ENCODE results near the gene QRICH1. TPM values are rescaled to one million over a fixed set of nuclear protein-coding genes. Genes with fewer than 3 reads are reported as not detected.

The QRICH1 gene
- total and polyA plus RNA-seq, 2 of the 13 experiments (the other 11 are each of a cell fraction or from before 2014, with no cell fraction given), result 52.6 to 102 TPM

- TF ChIP-seq HNF1B (CRISPR knock-in tag; IDR thresholded peaks at IDR 0.05) (peak; percentile 70), ZNF138 (CRISPR knock-in tag; IDR thresholded peaks at IDR 0.05; ENCODE audit: low read depth) (peak; percentile 66; the same call in 1 of the 2 replicates), IRF9 (CRISPR knock-in tag; IDR thresholded peaks at IDR 0.05; ENCODE audit: borderline replicate concordance) (peak; percentile 77; the same call in 1 of the 2 replicates), NFE2L2 (IDR thresholded peaks at IDR 0.05; ENCODE audit: low read length) (no peak), KAT8 (CRISPR knock-in tag; IDR thresholded peaks at IDR 0.05) (peak; percentile 79), SCMH1 (CRISPR knock-in tag; IDR thresholded peaks at IDR 0.05; ENCODE audit: borderline replicate concordance) (no peak), RBM22 (optimal IDR thresholded peaks at IDR 0.05; ENCODE audit: low read length) (no peak), GABPA (IDR thresholded peaks at IDR 0.05; ENCODE audit: low read depth, low read length) (no peak; the same call in 1 of the 2 replicates), GABPA (CRISPR knock-in tag; IDR thresholded peaks at IDR 0.05; ENCODE audit: low read depth) (peak; percentile 61), HHEX (CRISPR knock-in tag; IDR thresholded peaks at IDR 0.05) (no peak), CSRNP1 (CRISPR knock-in tag; IDR thresholded peaks at IDR 0.05) (no peak), HOXD1 (CRISPR knock-in tag; IDR thresholded peaks at IDR 0.05) (0 out of 2 replicates have a peak, but pooled peaks have one; percentile 51), ATAD3A (CRISPR knock-in tag; IDR thresholded peaks at IDR 0.05) (no peak), MTF2 (CRISPR knock-in tag; IDR thresholded peaks at IDR 0.05; ENCODE audit: borderline replicate concordance) (no peak), ZSCAN29 (CRISPR knock-in tag; conservative IDR thresholded peaks at IDR 0.05) (no peak), FOXJ3 (CRISPR knock-in tag; IDR thresholded peaks at IDR 0.05; ENCODE audit: borderline replicate concordance) (peak; percentile 70; the same call in 1 of the 2 replicates), REL (CRISPR knock-in tag; conservative IDR thresholded peaks at IDR 0.05) (0 out of 2 replicates have a peak, but pooled peaks have one; percentile 52), YEATS2 (CRISPR knock-in tag; IDR thresholded peaks at IDR 0.05; ENCODE audit: borderline replicate concordance) (peak; percentile 80), RAD21 (CRISPR knock-in tag; IDR thresholded peaks at IDR 0.05) (no peak; the same call in none of the 2 replicates), U2AF2 (IDR thresholded peaks at IDR 0.05; ENCODE audit: low read depth, low read length) (peak; percentile 100), FOXP1 (IDR thresholded peaks at IDR 0.05) (peak; percentile 53; the same call in 1 of the 2 replicates), FOXP1 (CRISPR knock-in tag; IDR thresholded peaks at IDR 0.05) (peak; percentile 74), ZBTB2 (CRISPR knock-in tag; IDR thresholded peaks at IDR 0.05; ENCODE audit: low read depth) (peak; percentile 19; the same call in 1 of the 2 replicates), TBX3 (IDR thresholded peaks at IDR 0.05; ENCODE audit: borderline replicate concordance) (peak; percentile 58; the same call in 1 of the 2 replicates)
These were observed at the start of gene QRICH1 (continued) for GRCh38 chr3:49093853-49094767.

Measured in HepG2 (cell line).